ENCODE data around the gene QSER1.
A peak's percentile ranks its signal among the peaks of the same experiment; 100 is the strongest.

GRCh38 chr11:32870676-32871075 is 21.9 kb upstream of the QSER1 start:
- peak in 2 of 7 experiments; percentile 8 to 22 for TF ChIP-seq CTCF (IDR thresholded peaks at IDR 0.05)
- TF ChIP-seq POLR2A (IDR thresholded peaks at IDR 0.05): no peak

Measured in body of pancreas (tissue), 4 donors.